ENCODE measurements around the gene NUCKS1.

GRCh38 chr1:205741681-205742080 lies 8.3 kb downstream of the NUCKS1 start:
- TF ChIP-seq POLR2AphosphoS5 (IDR thresholded peaks at IDR 0.05; ENCODE audit: low read depth, low read length) = no peak
- TF ChIP-seq, protein P1, sequence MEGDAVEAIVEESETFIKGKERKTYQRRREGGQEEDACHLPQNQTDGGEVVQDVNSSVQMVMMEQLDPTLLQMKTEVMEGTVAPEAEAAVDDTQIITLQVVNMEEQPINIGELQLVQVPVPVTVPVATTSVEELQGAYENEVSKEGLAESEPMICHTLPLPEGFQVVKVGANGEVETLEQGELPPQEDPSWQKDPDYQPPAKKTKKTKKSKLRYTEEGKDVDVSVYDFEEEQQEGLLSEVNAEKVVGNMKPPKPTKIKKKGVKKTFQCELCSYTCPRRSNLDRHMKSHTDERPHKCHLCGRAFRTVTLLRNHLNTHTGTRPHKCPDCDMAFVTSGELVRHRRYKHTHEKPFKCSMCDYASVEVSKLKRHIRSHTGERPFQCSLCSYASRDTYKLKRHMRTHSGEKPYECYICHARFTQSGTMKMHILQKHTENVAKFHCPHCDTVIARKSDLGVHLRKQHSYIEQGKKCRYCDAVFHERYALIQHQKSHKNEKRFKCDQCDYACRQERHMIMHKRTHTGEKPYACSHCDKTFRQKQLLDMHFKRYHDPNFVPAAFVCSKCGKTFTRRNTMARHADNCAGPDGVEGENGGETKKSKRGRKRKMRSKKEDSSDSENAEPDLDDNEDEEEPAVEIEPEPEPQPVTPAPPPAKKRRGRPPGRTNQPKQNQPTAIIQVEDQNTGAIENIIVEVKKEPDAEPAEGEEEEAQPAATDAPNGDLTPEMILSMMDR (IDR thresholded peaks at IDR 0.05) = no peak
- no peak for TF ChIP-seq TCF7L2 (IDR thresholded peaks at IDR 0.05; ENCODE audit: low read depth, low read length)
- no peak for TF ChIP-seq REST (IDR thresholded peaks at IDR 0.05; ENCODE audit: insufficient read depth in 1 of 2, low read depth in 2 of 2, low read length in 1 of 2)
- no peak for TF ChIP-seq SIN3A (IDR thresholded peaks at IDR 0.05; ENCODE audit: borderline replicate concordance, insufficient read depth, low read depth, low read length)
